H7 (cell line): Measurements from ENCODE around the gene CEP72. TPM values are rescaled to one million over a fixed set of nuclear protein-coding genes. Genes with fewer than 3 reads are reported as not detected.

Source experiments
- DNase-seq: peaks from one replicate; pipeline ENCODE4 v3.0.0; 2012
- H3K27me3 ChIP-seq: 2 replicates; pipeline ENCODE4 v1.6.0; 2011; ENCODE audit warnings: mild to moderate bottlenecking, low read length; ENCODE audit not compliant: control insufficient read depth, insufficient read depth
- H3K36me3 ChIP-seq: replicated peaks from 2 replicates; pipeline ENCODE4 v1.5.1; 2011; ENCODE audit warnings: low read length; ENCODE audit not compliant: control insufficient read depth, insufficient read depth
- H3K4me3 ChIP-seq: 2 replicates; pipeline ENCODE4 v1.5.1; 2011; ENCODE audit warnings: low read depth, mild to moderate bottlenecking, control low read depth, low read length, moderate library complexity; ENCODE audit not compliant: insufficient read depth
- total RNA-seq: library from RNA; depleted of rRNA; stranded (reverse); fragments of >200 nt; shearing (Covaris generic); gene quantifications from 2 replicates; pipeline ENCODE4 v1.2.3, GENCODE V29; 2014

Gene CEP72
- total RNA-seq, 1 experiment from 2014 or later: 12.6 TPM

DNA sequence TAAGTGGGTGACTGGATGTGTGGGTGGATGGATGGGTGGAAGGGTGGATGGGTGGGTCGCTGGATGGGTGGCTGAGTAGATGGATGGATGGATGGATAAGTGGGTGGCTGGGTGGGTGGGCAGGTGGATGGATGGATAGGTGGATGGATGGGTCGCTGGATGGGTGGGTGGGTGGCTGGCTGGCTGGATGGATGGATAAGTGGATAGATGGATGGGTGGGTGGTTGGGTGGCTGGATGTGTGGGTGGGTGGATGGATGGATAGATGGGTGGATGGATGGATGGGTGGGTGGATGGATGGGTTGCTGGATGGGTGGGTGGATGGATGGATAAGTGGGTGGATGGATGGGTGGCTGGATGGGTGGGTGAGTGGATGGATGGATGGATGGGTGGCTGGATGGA is 27.3 kb upstream of the CEP72 start:
- DNase-seq: no peak
- no peaks in the 10 kb centered on the region for H3K27me3 ChIP-seq
- no peak overlapping the region for H3K4me3 ChIP-seq
- no peaks in the 10 kb centered on the region for H3K36me3 ChIP-seq

DNA sequence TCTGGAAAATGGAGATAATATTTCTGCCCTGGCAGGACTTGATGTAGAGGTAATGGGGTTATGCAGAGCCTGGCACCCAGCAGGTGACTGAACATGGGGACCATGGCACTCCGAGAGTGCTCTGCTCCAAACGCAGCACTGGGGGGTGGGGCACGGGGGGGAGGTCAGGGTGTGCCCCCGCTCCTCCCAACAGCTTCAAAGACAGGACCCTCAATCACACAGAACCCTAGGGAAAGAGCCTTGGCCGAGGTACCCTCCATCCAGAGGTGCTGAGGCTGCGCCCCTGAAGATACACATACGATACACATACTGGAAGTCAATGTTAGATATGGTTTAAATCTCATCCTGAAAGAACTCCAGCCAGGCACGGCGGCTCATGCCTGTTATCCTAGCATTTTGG is 26.6 kb upstream of the CEP72 start:
- Histone ChIP-seq H3K27me3 (no peaks in the 10 kb centered on the region), H3K4me3 (no peak overlapping the region), H3K36me3 (no peaks in the 10 kb centered on the region)
- no peak for DNase-seq

DNA sequence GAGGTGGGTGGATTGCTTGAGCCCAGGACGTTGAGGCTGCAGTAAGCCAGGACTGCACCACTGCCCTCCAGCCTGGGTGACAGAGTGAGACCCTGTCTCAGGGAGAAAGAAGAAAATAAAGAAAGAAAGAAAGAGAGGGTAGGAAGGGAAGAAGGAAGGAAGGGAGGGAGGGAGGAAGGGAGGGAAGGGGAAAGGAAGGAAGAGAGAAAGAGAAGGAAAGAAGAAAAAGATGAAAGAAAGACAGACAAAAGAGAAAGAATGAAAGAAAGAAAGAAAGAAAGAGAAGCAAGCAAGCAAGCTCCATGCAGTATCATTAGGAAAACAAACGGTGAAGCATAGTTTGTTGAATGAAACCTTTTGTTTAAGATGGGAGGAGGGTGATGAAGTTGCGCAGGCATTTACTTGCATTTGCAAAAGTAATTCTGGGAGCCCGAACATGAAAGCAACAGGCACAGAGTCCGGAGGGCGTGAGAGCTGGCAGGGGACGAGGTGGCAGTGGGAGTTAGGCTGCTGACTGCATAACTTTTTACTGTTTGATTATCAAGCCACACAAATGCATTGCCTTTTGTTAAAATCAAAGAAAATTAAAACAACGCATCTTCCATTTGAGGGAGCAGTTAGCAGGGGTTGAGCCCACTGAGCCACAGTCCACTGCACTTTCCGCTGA is 26.0 kb upstream of the CEP72 start:
- Histone ChIP-seq H3K4me3 (no peak overlapping the region), H3K27me3 (no peaks in the 10 kb centered on the region), H3K36me3 (no peaks in the 10 kb centered on the region)
- peak; percentile 53 for DNase-seq

DNA sequence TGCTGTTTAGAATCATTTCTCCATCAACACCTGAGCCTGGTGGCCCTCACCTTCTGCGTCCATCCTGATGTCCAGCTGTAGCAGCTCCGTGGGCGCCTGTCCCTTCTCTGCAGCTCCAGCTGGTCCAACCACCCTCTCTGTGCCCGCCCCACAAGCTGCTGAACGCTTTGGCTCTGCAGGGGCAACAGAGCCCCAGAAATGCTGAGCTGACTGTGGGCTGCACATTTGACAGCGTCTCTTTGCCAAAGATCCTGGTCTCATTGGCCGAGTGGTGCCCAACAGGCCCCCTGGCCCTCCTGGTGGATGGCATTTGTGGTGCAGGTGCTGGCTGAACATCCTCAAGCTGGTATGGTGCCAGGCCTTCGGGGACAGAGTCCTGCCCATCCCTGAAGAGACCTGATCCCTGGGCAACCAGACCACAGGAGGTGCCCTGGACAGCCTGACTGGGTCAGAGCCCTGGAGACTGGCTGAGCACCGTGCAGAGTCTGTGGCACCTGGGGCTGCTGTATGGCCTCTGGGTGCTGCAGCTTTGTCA is 25.3 kb upstream of the CEP72 start:
- no peaks in the 10 kb centered on the region for H3K36me3 ChIP-seq
- H3K27me3 ChIP-seq: no peaks in the 10 kb centered on the region
- DNase-seq: peak; percentile 72
- no peak overlapping the region for H3K4me3 ChIP-seq

DNA sequence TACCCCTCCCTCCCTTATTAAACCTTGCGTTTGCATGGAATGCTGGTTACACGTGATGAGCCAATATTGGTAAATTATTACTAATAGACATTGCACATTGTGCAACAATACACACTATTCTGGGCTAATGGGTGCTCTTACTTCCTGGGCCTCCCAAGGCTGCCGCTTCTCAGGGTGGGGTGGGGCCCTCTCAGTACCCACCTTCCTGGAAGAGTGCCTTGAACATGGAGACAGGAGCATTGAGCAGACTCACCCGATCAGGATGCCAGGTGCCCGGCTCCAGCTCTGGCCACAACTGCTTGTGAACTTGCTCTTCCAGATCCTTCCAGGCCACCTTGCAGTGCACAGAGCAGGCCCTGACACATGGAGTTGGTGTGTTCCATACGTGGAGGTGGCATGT is 24.7 kb upstream of the CEP72 start:
- H3K36me3 ChIP-seq: no peaks in the 10 kb centered on the region
- DNase-seq: no peak
- no peaks in the 10 kb centered on the region for H3K27me3 ChIP-seq
- H3K4me3 ChIP-seq: no peak overlapping the region

DNA sequence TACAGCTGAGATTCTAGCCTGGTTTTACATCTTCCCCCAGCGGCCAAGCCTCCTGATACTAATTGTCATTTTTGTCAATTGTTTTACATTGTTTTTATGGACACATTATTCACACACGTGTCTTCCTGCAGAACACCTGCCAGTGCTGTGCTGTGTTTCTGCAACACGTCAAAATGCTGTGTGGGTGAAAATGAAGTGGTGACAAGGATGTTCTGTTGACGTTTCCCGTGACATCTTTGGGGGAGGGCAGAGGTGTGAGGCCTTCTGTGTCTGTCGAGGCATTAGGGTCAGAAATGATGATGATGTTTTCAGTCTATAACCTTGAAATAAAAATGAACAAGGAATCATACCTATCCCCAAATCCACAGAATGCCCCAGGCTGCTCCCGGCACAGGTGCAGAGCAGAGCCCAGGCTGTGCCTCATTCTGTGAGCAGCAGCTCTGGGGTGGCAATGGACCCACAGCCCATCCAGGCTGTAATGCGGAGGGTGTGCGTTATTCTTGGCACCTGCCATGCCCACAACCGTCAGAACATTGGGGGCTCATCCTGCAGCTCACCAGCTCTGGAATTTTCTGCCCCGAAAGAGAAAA is 23.6 kb upstream of the CEP72 start:
- Histone ChIP-seq H3K4me3 (no peak overlapping the region), H3K27me3 (no peaks in the 10 kb centered on the region), H3K36me3 (no peaks in the 10 kb centered on the region)
- DNase-seq: no peak

DNA sequence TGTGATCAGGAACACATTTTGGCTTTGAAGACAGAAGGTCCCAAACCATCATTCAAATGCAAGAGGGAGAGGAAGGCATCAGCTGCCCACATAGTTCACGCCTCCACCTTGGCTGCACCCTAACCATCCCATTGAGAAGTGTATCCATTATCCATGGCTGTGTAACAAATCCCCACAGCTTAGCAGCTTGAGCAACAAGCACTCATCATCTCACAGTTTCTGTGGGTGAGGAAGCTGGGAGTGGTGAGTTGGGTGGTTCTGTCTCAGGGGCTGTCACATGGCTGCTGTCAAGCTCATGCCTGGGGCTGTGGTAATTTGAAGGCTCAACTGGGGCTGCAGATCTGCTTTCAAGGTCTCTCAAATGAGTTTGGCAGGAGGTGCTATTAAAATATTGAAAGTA is 23.0 kb upstream of the CEP72 start:
- DNase-seq: no peak
- Histone ChIP-seq H3K27me3 (no peaks in the 10 kb centered on the region), H3K36me3 (no peaks in the 10 kb centered on the region), H3K4me3 (no peak overlapping the region)

DNA sequence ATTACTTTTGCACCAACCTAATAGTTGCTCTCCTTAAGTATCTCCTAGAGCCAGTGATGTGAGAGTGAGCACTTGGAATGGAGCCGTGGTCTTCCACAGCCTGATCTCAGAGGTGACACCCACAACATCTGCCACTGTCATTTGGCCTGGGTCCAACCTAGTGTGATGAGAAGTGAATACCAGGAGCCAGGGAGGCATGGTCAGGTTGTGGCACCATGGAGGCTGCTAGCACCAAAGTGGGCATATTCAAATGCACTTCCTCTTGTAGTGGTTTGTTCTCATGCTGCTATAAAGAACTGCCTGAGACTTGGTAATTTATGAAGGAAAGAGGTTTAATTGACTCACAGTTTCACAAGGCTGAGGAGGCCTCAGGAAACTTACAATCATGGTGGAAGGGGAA is 22.6 kb upstream of the CEP72 start:
- no peaks in the 10 kb centered on the region for H3K36me3 ChIP-seq
- no peak overlapping the region for H3K4me3 ChIP-seq
- H3K27me3 ChIP-seq: no peaks in the 10 kb centered on the region
- DNase-seq: no peak

DNA sequence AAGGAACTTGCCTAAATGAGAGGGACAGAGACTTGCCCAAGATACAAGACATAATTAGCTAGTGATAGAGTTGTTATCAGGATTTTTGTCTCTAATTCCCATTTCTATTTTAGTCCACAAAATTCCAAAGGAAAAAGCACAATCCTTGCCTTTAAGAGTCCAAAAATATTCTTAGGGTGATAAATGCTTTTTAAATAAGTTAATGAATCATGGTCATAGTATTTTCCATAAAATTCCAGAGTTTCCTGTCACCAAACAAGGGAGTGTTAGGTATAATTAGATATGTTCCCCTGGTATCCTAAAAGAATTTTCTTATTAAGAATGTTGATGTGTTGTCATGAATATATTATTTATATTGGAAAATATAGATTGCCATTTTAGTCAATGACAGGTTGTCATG is 21.8 kb upstream of the CEP72 start:
- Histone ChIP-seq H3K36me3 (no peaks in the 10 kb centered on the region), H3K27me3 (no peaks in the 10 kb centered on the region), H3K4me3 (no peak overlapping the region)
- DNase-seq: no peak

DNA sequence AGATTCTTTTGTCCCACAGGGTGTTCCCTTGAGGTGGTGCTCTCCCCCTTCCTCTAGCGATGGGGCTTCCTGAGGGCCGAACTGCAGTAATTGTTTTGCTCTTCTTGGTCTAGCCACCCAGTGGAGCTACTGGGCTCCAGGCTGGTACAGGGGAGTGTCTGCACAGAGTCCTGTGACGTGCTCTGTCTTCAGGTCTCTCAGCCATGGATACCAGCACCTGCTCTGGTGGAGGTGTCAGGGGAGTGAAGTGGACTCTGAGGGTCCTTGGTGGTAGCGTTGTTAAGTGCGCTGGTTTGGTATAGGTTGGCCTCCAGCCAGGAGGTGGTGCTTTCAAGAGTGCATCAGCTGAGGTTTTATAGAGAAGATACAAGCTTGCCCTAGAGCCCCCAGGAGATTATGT is 20.4 kb upstream of the CEP72 start:
- no peak overlapping the region for H3K4me3 ChIP-seq
- no peaks in the 10 kb centered on the region for H3K36me3 ChIP-seq
- DNase-seq: no peak
- H3K27me3 ChIP-seq: no peaks in the 10 kb centered on the region

DNA sequence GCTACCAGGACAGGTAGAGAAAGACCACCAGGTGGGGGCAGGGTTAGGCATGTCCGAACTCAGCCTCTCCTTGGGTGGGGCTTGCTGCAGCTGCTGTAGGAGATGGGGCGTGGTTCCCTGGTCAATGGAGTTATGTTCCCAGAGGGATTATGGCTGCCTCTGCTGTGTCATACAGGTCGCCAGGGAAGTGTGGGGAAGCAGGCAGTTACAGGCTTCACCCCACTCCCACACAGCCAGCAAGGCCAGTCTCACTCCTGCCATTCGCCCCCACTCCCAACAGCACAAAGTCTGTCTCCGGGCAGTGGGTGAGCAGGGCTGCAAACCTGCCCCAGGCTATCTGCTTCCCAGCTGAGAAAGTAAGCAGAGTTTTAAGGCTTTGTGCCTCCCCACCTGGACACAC is 20.0 kb upstream of the CEP72 start:
- no peaks in the 10 kb centered on the region for H3K36me3 ChIP-seq
- H3K27me3 ChIP-seq: no peaks in the 10 kb centered on the region
- no peak for DNase-seq
- no peak overlapping the region for H3K4me3 ChIP-seq

DNA sequence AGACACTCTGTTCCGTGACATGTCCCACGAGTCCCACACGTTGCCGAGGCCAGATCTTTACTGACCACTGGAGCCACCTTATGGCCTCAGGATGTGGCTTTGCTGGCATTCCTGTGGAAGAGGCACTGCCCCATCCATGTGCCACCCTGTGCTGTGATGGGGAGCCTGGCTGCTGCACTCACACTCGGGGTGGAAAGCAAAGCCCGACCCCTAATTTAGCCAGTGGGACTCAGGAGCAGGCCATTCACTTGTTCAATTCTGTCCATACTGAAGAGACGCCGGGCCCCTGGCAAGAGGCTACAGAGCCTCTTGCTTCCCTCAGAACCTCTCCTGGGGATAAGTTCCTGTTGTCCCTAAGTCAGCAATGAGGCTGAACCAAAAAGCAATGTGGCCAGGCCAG is 18.6 kb upstream of the CEP72 start:
- H3K36me3 ChIP-seq: no peaks in the 10 kb centered on the region
- H3K27me3 ChIP-seq: no peaks in the 10 kb centered on the region
- no peak for DNase-seq
- H3K4me3 ChIP-seq: no peak overlapping the region

DNA sequence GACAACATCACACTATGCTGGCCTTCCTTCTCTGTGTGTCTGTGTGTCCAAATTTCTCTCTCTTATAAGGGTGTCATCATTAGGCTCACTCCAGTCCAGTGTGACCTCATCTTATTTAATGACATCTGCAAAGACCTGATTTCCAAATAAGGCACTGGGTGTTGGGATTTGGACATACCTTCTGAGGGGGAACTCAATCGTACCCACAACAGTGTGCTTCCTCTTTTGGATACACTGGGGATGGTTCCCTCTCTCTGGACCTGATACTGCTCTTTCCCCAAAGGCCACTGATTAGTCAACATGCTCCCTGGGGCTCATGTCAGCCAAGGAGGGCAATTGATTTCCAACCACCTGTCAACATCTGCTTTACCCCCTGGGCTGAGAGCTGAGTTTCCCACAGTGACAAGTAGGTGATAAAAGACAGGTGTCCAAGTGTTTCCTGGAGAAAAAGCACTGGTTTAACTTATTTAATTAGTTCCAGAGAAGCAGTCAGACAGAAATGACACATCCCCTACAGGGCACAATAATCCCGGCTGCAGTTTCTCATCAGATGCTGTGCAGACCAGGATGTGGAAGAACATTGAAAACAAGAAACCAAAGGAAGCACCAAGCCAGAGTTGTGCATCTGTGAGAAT is 17.8 kb upstream of the CEP72 start:
- Histone ChIP-seq H3K27me3 (no peaks in the 10 kb centered on the region), H3K4me3 (no peak overlapping the region), H3K36me3 (no peaks in the 10 kb centered on the region)
- no peak for DNase-seq

DNA sequence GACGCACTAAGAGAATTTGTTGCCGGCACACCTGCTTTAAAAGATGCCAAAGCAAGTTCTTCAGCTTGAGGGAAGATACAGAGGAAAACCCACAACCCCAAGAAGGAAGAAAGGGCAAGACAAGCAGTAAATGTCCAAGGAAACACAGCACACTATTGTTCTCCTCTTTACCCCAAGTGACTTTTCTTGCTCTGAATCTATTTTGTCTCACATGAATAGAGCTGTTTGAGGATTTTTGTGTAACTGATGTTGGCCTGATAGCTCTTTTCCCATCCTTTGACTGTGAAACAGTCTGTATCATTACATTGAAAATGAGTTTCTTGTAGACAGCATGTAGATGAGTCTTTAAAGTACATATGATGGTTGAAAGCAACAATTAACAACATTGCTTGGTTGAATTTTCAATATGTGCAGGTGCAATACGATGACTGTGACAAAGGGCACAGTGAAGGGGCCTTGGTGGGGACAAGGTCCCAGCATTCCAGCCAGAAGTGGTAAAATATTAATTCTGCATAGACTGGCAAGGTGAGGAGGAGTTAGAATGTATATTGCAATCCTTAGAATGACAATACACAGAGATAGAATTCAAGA is 16.8 kb upstream of the CEP72 start:
- no peaks in the 10 kb centered on the region for H3K27me3 ChIP-seq
- no peaks in the 10 kb centered on the region for H3K36me3 ChIP-seq
- DNase-seq: no peak
- no peak overlapping the region for H3K4me3 ChIP-seq
